Stimulated activated CD4-positive, alpha-beta T cell treated with anti-CD3 and anti-CD28 coated beads, TNF-alpha, amount 100 ng/mL, for 24 hours (primary cell): ENCODE measurements around the gene RXRG.

Experiments
- DNase-seq, 3 experiments: peaks; one replicate each; pipeline ENCODE4 v3.0.0-alpha.2; 2020; ENCODE audit warnings: low read depth in 3 of 3

Gene RXRG

DNA sequence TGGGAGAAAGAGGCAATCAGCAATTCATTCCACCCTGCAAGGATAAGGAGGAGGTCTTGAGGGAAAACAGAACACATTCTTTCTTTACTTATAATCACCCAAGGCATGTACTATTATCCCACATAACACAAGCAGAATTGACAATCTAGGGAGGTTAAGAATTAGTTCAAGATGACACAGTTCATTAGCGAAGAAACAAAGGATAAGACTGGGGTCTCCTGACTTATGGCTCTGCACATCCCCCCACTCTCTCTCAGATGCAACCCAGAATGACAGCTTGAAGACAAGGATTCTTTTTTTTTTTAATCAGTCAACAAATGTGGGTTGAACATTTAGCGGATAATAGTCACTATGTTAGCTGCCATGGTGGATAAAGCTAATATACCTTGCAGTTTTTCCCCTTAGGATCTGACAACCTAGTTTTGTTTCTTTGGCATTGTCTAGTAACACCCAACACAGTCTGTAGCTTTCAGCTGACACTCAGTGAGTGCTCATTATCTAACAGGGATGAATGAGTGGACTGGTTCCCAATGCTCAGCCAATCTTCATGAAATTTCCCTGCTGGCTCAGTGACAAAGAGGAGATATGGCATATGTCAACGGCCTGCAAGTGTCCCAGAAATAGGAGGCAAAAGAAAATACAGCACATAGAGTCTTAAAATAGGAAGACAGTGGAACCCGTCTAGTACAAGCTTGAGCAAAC, 35.1 kb downstream of the RXRG start:
- no peak for DNase-seq

DNA sequence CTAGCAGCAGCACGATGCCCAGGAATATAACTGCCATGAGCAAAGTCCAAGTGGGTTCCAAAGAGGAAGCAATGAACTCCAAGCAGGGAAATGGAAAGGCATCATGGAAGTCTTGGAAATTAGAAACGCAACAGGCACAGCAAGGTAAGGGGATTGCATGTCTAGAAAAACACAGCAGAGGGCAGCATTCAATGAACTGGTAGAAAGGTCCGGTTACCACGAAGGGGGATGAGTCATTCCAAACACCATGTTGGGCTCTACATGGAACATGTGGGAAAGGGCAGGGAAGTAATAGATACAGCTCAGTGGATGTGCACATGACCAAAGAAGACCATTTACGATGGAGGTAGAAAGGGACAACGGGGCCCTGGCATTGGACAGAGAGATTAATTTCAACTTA, 36.4 kb downstream of the RXRG start:
- no peak for DNase-seq

DNA sequence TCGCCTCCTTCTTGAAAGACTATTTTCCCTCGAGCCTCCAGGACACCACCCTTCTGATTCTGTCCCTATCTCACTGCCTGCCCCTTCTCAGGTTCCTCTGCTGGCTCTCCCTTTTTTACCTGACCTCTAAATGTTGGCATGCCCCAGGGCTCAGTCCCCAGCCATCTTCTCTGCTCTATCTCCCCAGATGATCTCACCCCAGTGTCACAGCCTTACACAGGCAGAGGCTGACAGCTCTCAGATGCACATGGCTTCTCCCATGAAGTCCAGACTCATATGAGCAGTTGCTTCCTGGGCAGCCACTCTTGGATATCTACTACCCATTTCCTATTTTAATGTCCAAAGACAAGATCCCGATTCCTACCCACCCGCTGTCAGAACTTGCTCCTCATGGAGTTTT, 37.5 kb downstream of the RXRG start:
- DNase-seq, result no peak

DNA sequence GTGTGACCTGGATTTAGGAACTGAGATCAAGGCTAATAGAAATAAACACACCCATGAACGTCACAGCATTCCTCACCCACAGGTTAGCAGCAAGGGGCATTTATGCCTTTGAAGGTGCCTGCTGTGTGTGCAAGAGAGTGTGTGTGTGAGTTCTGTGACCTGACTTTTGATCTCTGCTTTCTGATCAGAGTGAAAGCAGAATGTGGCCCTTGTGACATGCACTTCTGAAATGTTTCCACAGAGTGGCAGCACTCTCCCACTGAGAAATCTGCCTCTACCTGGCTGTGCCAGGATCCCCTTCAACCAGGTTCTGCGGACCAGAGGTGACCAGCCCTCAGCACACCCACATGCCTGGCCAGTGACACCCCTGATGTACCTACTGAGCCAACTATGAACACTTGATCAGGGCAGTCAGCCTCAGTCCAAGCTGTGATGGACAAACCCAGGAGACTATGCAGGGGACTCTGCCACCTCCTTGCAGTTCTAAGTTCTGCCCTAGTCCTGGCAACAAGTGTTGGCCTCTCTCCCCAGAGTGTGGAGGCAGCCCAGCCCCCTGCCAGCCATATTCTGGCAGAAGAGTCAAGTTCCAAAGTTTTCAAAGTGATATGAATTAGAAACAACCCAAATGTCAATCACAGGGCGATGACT, 41.0 kb downstream of the RXRG start:
- peak in 1 of 3 experiments; percentile 18 for DNase-seq

DNA sequence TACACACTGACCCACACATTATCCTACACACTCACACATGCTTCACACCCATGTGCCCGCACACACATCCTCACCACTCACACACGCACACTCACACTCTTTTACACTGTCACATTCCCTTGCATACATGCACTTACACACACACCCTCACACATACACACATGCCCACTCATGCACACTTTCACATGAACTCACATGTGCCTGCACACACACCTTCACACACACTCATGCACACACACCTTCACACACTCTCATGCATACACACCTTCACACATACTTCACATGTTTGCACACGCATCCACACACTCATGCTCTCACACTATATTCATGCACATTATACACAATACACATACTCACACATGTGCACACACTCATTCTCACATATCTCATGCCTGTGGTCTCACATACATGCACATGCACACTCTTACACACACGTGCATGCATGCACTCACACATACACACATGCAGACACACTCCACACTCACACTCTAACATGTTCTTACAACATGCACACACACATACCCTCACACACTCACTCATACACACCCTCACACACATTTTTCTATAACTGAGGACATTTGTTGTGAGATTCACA, 42.3 kb downstream of the RXRG start:
- no peak for DNase-seq

DNA sequence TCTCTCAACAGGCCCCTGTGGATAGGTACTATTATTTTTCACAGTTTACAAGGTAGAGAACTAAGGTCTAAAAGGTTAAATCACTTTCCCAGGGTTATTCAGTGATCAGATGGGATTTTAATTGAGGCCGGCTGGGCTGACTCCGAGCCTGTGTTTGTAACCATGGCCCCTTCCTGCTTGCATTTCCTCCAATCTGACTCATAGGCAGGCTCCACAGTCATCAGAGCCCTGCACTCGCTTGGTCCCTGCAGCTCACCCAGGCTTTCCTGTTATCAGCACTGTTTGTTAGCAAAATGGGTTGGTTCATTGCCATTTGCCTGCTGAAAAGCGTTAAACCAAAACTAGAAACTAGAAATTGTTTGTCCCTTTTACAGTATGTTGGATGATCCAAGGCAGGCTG, 47.0 kb downstream of the RXRG start:
- DNase-seq, result no peak

DNA sequence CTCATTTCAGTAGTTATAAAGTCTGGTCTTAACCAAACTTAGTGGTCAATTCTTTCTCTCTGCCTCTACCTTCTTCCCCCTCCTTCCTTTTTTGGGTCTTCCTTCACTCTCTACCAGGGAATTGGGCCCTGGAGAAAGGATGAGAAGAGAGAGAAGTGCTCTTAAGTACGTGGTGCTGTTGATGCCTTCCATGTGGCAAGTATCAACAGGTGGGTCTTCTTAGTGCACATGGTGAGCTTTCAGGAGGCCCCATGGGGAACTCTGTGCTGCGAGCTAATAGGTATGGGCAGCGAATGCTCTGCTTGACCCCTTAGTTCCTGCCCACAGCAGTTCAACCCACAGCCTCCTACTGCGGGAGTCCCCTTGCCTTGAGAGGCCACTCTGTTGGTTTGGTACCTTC, 49.0 kb downstream of the RXRG start:
- DNase-seq, result no peak

DNA sequence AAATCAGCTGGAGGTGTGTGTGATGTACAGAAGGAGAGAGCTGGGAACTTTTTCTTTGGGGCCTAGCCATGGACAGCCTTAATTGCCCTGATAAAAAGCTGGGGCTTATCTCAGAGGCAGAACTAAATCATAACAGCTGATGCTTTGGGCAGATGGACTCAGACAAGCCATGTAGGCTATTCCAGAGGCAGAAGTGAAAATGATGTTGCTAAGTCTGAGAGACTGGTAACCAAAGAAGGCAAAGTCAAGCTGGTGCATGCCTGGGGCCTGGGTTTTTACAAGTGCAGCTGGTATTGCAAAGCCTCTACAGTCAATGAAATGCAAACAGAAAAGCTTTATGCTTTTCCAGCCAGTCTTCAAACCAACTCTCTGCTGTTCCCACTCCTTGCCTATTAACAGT, 49.4 kb downstream of the RXRG start:
- DNase-seq, result no peak

DNA sequence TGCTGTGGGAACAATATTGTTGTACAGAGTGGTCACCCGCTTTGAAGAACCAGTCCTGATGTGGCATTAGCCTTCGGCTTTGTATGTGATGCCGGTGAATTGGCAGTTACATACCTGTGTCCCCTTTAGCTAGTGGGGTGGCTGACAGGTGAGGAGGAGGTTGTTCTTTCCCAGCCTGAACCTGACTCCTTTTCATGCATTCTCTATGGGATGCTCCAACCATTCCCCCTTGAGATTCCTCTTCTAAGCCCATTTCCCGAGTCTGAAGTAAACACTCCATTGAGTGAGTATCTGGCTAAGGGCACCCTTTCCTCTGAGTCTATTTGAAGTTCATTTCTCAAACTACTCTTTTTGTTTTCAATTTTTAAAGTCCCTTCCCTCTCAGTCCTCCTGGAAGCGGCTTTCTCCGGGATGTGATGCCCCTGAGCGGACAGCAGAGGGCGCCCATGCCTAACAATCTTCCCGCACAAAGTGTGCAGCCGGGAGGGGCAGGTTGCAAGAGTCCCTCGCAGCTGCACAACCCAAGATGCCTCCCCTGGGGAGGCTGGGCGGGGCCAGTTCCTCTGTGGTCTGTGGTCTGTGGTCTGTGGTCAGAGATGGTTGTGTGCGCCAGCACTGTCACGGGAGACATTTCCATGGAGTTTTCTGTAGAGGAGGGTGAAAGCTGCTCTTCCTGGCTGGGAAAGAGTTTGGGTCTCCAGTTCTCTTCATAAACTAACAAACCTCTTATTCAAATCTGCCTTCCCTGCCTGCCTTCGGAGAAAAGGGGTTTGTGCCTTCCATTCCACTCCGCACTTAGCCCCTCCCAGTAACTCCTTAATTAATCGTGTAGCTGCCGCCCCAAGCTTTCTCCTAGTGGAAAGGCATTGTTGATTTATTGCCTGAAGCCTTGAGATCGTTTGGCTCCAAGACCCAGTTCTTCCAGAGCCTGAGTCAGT, 52.0 kb downstream of the RXRG start:
- DNase-seq, result peak; percentile 72 to 84 (median 78)

DNA sequence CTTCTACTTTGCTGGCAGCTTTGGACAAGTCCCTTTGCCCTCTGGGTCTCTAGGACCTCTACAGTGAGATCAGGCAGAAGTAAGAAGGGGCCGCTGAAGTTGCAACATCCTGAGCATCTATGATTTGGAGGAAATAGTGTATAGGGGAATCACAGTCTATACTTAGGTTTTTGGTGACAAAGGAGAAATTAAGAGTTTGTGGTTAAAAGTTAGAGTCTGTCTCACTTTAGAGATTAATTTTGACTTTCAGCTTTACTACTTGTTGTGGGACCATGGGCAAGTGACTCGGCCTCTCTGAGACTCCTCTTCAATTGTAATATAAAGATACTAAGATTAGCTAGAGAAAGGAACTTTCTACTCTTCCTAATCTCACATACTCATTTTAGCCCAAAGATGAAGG, 55.3 kb downstream of the RXRG start:
- no peak for DNase-seq

DNA sequence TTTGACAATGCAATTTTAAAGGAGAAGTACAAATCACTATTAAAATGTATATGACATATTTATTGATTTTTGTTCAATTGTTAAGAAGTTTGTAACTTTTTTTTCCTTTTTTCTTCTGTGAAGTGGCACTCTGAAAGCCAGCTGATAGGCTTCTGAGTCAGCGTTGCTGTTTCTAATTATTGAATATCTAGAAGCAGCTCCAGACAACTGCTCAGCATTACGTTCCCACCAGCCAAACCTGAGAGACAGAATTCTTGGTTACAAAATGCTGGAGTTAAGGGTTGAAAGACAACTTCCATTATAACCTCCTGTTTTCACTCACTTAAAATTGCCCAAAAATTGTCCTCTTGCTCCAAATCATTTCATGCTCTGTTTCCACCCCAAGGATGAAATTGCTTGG, 57.0 kb downstream of the RXRG start:
- no peak for DNase-seq

DNA sequence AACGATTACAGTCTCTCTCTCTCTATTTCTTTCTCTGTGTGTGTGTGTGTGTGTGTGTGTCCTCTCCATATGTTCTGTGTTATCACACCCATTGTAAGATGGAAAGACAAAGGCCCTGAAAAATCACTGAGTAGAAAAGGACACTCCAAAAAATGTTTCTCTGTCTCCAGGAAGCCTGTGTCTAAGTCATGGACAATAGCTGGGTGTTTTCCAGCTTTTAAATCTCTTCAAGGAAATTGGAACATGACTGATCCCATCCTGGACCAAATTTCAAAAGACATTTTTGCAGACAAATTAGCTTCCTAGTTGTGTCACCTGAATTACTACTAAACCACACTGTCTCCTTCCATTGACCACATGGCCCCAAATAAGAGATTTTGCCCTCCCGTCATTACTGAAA, 57.4 kb downstream of the RXRG start:
- no peak for DNase-seq

DNA sequence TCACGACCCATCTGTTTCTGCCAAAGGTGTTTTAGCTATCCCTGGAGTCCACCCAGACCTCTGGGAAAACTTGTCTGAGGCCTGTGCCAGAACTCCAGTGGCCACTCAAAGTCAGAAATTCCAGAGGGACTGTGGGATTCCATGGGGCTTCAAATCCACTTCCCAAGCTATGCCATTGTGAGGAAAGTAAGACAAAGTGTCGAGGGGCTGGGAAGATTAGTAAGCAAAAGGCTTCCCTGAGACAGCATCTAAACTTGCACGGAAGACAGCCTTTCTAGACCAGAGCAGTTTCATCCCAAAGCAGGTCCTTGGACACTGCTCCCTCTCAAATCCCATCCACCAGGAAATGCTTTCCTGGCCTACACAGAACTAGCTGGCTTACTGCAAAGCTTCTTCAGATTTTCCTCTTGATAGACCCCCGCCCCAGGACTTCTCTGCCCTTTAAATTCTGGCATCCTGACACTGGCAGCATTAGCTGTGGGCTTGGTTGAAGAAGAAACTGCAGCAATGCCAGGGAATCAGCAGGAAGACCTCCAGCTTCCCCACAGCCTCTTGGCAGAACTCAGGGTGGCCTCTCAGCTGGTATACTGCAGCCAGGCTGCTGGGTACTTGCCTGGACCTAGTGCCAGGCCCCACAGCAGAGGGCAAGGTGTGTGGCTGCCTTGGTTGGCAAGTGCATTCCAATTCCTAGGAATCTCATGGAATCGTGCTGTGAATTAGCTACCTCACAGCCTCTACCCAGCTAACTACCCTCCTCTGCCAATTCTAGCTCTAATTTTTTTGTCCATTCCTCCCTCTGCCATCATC, 61.1 kb downstream of the RXRG start:
- DNase-seq, result no peak

DNA sequence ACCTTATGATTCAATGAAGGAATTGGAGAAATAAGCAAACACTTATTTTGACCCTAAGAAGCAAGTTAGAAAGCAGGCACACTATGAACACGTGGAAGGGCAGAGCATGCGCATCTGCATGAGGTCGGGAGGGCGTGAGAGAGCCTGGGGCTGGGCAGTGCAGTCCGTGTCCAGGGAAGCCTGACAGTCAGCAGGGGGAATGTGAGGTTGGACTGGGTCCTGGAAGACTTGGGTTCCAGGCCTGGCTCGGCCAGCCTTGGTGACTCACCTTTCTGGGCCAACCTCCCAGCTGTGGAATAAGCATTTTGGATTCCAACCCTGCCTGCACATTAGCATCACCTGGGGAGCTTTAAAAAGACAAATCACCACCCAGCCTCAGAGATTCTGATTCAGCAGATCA, 61.9 kb downstream of the RXRG start:
- DNase-seq, result no peak

DNA sequence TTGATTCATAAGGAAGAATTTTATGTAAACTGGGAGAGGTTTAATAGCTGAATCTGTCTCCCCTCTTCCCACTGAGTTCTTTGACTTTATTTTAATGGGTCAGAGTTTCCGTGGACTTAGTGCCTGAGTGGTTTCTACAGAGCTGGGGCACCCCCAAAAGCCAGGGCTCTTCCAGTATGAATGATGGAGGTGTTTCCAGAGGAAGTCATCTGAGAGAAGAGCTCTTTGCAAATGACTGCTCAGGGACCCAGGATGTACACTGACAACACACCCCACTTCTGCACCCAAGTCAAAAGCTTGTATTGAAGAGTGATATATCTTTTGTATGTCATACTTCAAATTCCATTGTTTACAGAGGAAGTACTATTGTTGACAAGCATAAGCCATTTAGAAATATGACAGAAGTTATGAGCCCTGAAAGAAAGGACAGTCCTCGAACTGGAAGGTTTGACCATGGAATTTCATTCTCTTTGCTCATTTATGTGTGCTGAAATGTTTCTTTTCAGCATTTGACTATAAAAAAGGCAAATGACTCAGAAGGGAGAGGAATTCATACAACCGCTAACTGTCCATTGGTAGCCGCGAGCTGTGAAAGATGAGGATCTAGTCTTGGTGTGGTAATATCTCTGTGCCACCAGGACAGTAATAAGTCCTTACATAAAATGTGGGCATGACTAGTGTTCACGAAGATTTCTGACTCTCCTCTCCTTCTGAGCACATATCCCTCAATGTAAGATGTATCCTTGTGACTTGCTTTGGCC, 63.0 kb downstream of the RXRG start:
- DNase-seq, result no peak

DNA sequence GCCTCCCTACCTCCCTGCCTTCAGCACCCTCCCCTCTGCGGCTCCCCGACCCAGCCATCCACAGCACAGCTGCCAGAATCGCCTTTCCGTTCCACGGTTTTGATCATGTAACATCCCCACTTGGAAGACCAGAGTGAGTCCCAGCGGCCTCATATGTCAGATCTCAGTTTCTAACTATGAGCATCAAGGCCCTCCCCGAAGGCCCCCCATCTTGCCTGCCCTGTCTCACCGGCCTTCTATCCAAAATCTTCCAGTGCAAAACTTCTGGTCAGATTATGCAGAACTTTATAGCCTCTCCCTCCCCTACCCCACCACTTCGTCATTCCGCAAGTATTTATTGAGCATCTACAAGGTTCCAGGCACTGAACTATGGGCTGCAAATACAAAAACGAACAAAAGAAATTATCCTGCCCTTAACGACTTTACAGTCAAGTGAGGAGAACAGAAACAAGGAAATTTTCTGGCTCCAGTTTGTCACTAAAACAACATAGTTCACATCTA, 68.1 kb downstream of the RXRG start:
- no peak for DNase-seq

DNA sequence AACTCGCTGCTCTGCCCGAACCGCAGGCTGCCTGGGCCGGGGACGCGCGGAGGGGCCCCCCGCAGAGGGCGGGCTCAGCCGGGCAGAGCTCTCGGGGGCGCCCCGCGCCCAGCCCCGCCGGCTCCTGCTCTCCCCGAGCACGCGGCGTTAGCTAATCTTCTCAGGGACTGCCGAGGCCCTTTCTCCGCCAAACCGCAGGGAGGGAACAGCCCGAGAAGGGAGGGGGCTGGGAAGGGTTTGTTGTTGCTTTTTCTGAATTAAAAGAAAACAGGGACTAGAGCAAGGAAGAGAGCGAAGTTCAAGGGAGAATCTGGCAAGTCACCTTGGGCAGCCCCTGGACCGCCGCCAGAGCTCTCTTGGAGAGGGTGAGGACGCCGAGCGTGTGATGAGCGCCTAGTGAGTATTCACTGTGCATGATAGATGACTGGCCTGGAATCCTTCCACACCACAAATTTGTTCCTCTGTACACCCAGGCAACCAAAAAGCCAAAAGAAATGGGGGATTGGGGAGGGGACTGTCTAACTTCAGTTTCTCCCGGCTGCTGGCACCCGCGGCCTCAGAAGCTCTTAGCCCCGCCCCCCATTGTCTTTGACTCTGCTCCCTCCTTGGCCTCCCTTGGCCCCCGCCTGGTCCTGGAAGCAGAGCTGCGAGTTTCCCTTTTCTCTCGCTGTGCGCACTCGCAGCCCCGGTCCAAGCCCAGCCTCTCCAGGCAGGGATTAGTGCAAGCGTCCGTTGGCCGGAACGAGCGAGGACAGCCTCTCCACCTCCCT, 68.7 kb downstream of the RXRG start:
- peak in 1 of 3 experiments; percentile 19 for DNase-seq

DNA sequence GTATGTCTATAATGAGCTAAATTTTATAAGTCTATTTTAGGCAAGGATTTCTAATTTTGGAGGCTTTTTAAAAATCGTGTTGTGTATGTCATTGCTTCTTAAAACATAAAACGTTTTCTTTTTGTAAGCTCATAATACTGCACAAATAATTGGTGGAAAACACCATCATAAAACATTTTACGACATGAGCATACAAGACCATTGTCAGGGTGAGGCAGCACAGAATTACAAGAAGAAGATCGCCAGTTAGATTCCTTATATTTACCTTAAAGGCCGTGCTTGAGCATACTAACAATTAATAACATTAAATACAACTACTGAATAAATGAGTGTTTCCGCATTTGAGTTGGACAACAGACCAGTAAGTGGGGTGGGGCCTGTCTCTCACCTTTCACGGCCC, 69.3 kb downstream of the RXRG start:
- no peak for DNase-seq

DNA sequence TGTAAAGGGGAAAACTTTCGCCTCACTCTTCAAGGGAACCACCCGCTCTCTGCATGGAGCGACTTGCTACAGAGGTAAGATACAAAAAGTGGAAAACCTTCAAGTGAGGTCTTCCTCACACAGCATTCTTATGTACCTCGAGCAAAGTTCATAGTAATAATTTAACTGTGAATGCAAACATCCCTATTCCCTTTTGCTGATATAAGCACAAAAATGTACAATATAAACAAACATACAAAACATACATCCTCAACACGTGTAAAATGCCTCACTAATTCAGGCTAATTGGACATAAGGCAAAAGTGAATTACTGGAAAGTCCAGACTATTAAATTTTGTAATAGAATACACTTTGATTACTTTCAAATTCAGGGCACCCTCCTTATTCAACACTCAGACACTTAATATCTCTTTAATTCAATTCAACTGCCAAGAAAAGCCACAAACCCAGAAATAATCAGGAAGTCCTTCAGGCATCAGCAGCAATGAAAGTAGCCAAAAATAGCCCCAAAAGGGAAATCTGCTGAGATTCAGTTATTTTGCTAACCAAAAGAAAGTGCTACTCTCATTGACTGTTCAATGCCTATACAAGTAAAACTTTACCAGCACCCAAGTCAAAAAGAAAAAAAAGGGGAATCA, 73.2 kb downstream of the RXRG start:
- no peak for DNase-seq
